Dendritic cell treated with granulocyte-macrophage colony-stimulating factor and Interleukin-4, amounts not matched to agents 40 ng/mL and 50 ng/mL, for 4 days (primary cell): ENCODE measurements around the gene AGBL4.

Source experiments
- H3K27ac Mint-ChIP-seq: one replicate; pipeline ENCODE4 v1.8.0; 2022; ENCODE audit warnings: mild to moderate bottlenecking, mixed read lengths
- H3K27me3 Mint-ChIP-seq: one replicate; pipeline ENCODE4 v1.8.0; 2022; ENCODE audit warnings: mild to moderate bottlenecking, mixed read lengths
- H3K36me3 Mint-ChIP-seq: one replicate; pipeline ENCODE4 v1.8.0; 2022; ENCODE audit warnings: low read depth, mixed read lengths
- H3K4me1 Mint-ChIP-seq: one replicate; pipeline ENCODE4 v1.8.0; 2022; ENCODE audit warnings: low read depth, mixed read lengths
- H3K4me3 Mint-ChIP-seq: one replicate; pipeline ENCODE4 v1.8.0; 2022; ENCODE audit warnings: mild to moderate bottlenecking, moderate library complexity, mixed read lengths
- H3K9me3 Mint-ChIP-seq: one replicate; pipeline ENCODE4 v1.8.0; 2022; ENCODE audit warnings: mixed read lengths
- intact Hi-C: fragments of 100-400 bp; cut with micrococcal nuclease; formaldehyde crosslinking; loops from one replicate; pipeline ENCODE4 v1.15.0; 2022

The AGBL4 gene

DNA sequence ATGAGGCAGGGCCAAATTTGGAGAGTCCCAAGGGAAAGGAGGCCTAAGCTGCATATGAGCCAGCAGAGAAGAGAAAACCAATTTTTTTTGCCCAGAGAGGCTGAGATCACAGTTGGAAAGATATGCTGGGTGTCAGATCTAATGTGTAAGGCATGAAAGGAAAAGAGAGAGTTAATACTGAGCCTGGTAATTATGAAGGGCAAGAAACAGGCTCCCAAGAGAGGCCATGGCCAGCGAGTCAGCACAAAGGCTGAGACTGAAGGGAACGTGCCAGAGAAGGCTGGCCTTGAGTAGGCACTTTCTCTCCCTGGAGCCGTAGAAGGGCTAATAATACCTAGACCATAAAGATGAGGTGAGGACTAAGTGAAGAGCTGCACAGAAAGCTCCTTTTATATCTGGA lies 1215.3 kb downstream of the AGBL4 start:
- peaks cover 2% of the 10 kb centered on the region for H3K27me3 Mint-ChIP-seq
- H3K27ac Mint-ChIP-seq: no peak overlapping the region
- H3K4me3 Mint-ChIP-seq: no peak overlapping the region
- no peaks in the 10 kb centered on the region for H3K9me3 Mint-ChIP-seq
- intact Hi-C loops: no loop called here
- H3K4me1 Mint-ChIP-seq: no peaks in the 10 kb centered on the region
- no peaks in the 10 kb centered on the region for H3K36me3 Mint-ChIP-seq

DNA sequence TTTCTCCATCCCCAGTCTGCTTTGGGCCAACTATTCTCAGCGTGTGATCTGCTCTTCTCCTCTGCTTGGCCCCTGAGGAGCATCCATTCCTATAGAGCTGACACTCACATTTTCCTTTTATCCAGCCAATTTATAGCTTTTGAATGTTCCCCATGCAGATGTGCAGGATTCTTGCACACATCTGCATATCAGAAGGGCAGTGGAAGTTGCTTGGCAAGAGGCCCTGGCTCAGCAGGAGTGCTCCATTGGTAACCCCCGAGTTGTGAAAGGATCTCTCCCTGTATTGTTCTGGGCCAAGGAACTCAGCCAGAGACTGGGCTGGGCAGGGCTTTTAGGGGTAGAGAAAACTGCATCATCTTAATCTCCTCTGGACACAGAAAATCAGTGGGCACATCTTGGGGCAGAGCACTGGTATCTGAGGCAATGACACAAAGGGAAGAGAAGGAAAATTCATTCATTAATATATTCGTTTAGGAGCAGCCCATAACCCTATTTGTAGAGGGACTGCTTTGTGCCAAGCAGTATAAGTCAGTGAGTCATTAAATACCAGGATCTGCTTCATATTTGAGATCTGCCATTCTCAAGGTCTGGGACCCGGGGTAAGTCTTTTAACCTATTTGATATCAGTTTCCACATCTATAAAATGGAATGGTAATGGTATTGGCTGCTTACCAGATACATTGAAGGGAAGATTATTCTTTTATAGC lies 1216.0 kb downstream of the AGBL4 start:
- Mint-ChIP-seq H3K4me3 (no peak overlapping the region), H3K9me3 (no peaks in the 10 kb centered on the region), H3K27ac (no peak overlapping the region), H3K36me3 (no peaks in the 10 kb centered on the region), H3K27me3 (peaks cover 2% of the 10 kb centered on the region), H3K4me1 (no peaks in the 10 kb centered on the region)
- intact Hi-C loops: no loop called here

DNA sequence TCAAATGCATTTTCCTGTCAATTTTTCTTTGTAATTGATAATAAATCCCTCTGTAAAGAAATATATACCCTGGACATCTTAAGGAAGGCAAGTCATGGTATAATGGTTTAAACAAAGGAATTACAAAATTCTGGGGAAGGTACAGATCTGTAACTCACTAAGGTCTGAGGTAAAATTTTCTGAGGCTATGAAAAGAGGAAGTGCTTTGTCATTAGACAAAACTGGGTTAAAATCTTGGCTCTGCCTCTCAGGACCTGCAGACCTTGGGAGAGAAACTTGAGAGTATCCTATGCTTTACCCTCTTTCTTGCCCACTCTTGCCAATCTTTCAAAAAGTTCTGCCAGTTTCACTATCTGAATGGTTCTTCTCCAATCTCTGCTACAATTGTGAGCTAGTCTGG lies 1220.3 kb downstream of the AGBL4 start:
- Mint-ChIP-seq H3K27me3 (peaks cover 2% of the 10 kb centered on the region), H3K27ac (no peak overlapping the region), H3K36me3 (no peaks in the 10 kb centered on the region), H3K4me3 (no peak overlapping the region), H3K9me3 (no peaks in the 10 kb centered on the region), H3K4me1 (no peaks in the 10 kb centered on the region)
- intact Hi-C loops: no loop called here

DNA sequence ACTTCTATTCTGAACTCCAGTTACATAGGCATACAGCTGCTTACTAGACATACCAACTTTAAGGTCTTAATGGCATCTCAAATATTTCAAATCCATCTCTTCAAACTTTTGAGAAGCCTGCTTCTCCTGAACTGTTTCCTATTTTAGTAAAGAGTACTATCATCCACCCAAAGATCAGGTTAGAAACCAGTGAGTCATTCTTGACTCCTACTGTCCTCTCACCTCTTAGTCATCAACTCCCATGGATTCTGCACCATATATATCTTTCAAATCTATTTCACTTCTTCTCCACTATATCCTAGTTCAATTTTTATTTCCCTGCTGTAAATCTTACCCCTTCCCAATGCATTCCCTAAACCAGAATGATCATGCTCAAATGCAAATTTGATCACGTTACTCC lies 1228.9 kb downstream of the AGBL4 start:
- H3K27ac Mint-ChIP-seq: no peak overlapping the region
- no peaks in the 10 kb centered on the region for H3K9me3 Mint-ChIP-seq
- no peak overlapping the region for H3K4me3 Mint-ChIP-seq
- no peaks in the 10 kb centered on the region for H3K36me3 Mint-ChIP-seq
- peaks cover 41% of the 10 kb centered on the region for H3K4me1 Mint-ChIP-seq
- intact Hi-C loops: no loop called here
- no peaks in the 10 kb centered on the region for H3K27me3 Mint-ChIP-seq

DNA sequence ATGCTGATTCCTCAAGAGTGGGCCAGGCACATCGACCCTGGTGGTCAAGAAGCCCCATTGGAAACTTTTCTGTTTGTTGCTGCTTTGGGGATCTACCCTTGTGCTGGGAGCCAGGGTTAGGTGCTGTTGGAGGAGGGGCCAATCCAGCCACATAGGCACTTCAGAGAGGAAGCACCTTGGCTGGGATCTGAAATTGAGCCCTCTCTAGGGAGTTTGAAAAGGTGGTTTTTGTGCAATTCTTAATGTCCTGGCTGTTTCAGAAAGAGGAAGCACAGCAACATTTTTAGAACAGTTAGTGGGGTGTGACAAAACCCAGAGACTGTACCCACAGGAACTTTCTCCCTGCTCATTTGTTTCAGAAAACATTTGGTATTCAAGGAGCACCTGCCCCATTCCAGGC lies 1229.9 kb downstream of the AGBL4 start:
- Mint-ChIP-seq H3K27me3 (no peaks in the 10 kb centered on the region), H3K9me3 (no peaks in the 10 kb centered on the region), H3K36me3 (no peaks in the 10 kb centered on the region), H3K4me3 (no peak overlapping the region), H3K4me1 (peaks cover 46% of the 10 kb centered on the region), H3K27ac (no peak overlapping the region)
- intact Hi-C loops: no loop called here

DNA sequence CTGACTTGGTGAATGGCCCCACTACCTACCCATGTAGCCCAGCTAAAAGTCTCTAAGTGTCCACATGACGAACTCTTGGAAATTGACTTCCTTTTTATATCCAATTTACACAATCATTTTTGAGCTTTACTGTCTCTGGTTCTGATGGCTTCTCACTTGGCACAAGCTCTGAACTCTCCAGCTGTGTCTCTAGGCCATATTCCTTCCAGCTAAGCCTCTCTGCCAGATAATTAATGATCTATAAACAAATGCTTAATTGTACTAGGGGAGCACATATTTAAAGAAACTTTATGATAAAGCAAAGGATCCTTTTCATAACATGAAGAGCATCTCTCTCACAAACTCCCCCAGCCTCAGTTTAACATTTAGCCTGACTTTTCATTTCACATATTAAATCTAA lies 1230.8 kb downstream of the AGBL4 start:
- Mint-ChIP-seq H3K4me3 (no peak overlapping the region), H3K27ac (no peak overlapping the region)

DNA sequence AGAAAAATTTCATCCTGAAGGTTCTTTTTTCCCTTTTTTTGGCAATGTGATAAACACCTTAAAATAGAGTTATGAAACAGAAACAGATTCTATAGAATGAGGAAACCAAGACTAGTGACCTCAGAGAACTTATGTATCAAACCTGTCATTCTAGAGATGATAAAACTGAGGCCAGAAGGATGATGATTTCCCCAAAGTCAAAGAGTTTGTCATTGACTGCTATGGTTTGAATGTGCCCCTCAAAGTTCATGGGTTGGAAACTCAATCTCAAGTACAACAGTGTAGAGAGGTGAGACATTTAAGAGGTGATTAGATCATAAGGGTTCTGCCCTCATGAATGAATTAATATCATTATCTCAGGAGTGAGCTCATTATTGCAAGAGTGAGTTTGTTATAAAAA lies 1233.4 kb downstream of the AGBL4 start:
- H3K4me3 Mint-ChIP-seq: no peak overlapping the region
- H3K9me3 Mint-ChIP-seq: no peaks in the 10 kb centered on the region
- H3K27me3 Mint-ChIP-seq: no peaks in the 10 kb centered on the region
- no peak overlapping the region for H3K27ac Mint-ChIP-seq
- H3K4me1 Mint-ChIP-seq: peaks cover 46% of the 10 kb centered on the region
- no peaks in the 10 kb centered on the region for H3K36me3 Mint-ChIP-seq
- intact Hi-C loops: no loop called here

More for the DNA sequence above, 1230.8 kb downstream of the AGBL4 start:
- Mint-ChIP-seq H3K9me3 (no peaks in the 10 kb centered on the region), H3K27me3 (no peaks in the 10 kb centered on the region), H3K36me3 (no peaks in the 10 kb centered on the region), H3K4me1 (peaks cover 46% of the 10 kb centered on the region)
- intact Hi-C loops: no loop called here

DNA sequence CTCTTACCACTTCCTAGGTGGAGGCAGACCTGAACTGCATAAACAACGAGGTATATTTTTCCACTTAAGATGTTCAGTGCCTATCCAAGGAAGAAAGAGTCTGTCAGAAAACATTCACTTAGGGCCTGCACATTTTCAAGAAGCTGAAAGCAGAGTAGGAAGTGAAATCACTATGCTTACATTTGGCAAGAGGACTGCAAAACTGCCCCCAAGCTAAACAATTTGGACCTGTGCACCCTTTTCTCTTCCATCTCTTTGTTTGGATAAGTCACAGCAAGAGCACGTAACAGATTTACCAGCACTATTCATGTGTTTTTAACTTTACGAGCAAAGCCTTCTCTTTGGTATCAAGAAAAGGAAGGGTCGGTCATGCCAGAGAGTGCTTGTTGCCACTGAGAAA lies 1233.9 kb downstream of the AGBL4 start:
- no peaks in the 10 kb centered on the region for H3K36me3 Mint-ChIP-seq
- no peaks in the 10 kb centered on the region for H3K27me3 Mint-ChIP-seq
- peaks cover 43% of the 10 kb centered on the region for H3K4me1 Mint-ChIP-seq
- intact Hi-C loops: no loop called here
- no peak overlapping the region for H3K27ac Mint-ChIP-seq
- no peak overlapping the region for H3K4me3 Mint-ChIP-seq
- no peaks in the 10 kb centered on the region for H3K9me3 Mint-ChIP-seq

DNA sequence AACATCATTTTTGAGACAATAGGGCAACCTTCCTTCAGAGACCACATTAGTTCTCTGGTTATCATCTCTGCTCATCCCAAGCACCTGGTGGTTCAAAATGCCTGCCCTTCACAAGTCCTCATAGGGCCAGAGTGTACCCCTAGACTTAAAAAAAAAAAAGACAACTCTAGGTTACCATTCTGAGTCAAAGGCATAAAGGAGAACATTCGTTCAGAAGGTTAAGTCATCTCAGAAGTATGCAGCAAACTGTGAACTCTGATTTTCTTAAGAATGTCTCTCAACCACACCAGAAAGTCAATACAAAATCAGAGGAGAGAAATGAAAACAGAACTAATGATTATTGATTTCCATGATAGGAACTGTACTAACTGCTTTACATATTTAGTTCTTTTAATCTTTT lies 1237.9 kb downstream of the AGBL4 start:
- Mint-ChIP-seq H3K27me3 (no peaks in the 10 kb centered on the region), H3K4me3 (no peak overlapping the region), H3K4me1 (peaks cover 13% of the 10 kb centered on the region), H3K9me3 (no peaks in the 10 kb centered on the region), H3K27ac (no peak overlapping the region), H3K36me3 (no peaks in the 10 kb centered on the region)
- intact Hi-C loops: no loop called here

DNA sequence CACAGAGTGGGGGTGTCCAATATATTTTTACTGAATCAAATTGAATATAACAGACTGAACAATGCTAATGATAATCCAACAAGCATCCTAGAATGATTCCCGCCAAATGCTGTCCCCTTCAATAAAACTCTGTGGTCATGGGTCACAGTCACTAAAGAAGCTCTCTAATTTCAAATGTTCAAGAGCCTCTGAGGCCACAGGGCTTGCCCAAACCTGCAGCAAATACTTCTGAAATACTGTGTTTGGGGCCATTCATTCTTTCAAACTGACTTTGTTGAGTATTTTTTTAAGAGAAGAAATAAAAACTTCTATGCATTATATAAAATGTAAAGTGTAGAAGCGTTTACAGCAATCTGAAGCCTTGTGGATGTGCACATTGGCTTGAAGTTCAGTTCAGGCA lies 1239.5 kb downstream of the AGBL4 start:
- peaks cover under 1% of the 10 kb centered on the region for H3K4me1 Mint-ChIP-seq
- intact Hi-C loops: no loop called here
- H3K4me3 Mint-ChIP-seq: no peak overlapping the region
- no peaks in the 10 kb centered on the region for H3K9me3 Mint-ChIP-seq
- no peaks in the 10 kb centered on the region for H3K27me3 Mint-ChIP-seq
- H3K36me3 Mint-ChIP-seq: no peaks in the 10 kb centered on the region
- H3K27ac Mint-ChIP-seq: no peak overlapping the region

DNA sequence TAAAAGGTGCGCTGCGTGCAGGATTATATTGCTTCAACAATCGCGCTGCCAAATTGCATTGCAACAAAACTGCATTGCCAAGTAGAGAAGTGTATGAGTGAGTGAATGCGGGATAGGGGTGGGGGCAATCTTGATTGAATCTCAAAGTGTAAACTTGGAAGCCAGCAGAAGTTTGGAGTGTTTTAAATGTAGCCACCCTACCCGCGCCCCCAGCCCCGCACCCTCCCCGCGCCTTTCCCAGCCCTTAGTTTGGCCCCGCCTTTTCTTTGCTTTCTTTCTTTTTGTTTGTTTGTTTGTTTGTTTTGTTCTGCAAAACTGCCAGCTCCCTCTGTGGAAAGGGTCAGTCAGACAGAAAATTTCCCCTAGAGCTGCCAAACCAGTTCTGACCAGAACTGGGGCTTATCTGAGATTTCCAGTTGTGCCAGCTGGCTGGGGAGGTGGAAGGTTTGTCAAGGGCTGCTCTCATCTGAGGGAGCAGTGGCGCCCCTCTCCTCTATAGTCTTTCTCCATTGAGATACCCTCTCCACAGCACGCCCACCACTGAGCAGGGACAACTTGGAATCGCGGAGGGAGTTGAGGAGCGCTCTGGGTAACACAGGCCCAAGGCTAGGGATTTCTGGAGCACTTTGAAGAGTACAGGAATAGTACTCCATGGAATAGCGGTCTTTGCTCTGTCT lies 1246.4 kb downstream of the AGBL4 start:
- no peak overlapping the region for H3K27ac Mint-ChIP-seq
- intact Hi-C loops: no loop called here
- peaks cover 23% of the 10 kb centered on the region for H3K4me1 Mint-ChIP-seq
- peaks cover 23% of the 10 kb centered on the region for H3K27me3 Mint-ChIP-seq
- no peaks in the 10 kb centered on the region for H3K36me3 Mint-ChIP-seq
- peak overlapping the region; percentile 65 for H3K4me3 Mint-ChIP-seq
- H3K9me3 Mint-ChIP-seq: no peaks in the 10 kb centered on the region

DNA sequence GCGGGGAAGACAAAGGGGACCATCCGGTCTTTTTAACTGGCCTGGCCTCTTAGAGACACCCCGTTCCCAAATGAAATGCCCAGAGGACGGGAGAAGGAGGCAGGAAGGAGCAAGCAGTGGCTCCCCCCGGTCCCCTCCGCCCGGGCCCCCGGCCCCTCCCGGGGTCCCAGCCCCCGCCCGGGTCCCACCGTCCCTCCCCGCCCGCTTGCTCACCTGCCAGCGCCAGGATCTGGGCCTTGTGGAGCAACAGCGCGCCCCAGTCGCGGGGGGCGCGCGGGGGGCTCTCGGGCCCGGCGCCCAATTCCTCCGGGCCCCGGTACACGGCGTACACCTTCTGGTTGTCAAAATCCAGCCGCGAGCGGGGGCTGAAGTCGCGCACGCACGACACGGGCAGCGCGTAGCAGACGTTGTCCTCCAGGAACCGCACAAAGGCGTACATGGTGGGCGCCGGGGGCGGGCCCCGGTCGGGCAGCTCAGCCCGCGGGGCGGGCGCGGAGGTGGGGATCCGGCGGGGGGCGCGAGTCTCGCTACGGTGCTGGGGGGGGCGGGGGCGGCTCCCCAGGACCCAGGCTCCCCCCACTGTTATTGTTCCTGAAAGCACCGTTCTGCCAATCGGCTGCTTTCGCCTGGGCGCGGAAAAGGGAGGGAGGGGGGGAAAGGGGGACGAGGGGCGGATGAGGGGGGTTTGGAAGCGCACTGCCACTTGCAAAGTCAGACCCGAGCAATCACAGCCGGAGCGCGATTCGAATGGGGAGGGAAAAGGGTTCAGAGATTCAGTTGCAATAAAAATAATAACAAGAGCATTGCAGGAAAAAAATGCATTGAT lies 1247.1 kb downstream of the AGBL4 start, which contains the start of gene BEND5:
Gene BEND5 (minus strand): TSS at position 499 of the 826 bp plus-strand sequence. CDS start 60 bp downstream, at position 439.
- peak within 1 kb of the TSS; percentile 0 for H3K27ac Mint-ChIP-seq

DNA sequence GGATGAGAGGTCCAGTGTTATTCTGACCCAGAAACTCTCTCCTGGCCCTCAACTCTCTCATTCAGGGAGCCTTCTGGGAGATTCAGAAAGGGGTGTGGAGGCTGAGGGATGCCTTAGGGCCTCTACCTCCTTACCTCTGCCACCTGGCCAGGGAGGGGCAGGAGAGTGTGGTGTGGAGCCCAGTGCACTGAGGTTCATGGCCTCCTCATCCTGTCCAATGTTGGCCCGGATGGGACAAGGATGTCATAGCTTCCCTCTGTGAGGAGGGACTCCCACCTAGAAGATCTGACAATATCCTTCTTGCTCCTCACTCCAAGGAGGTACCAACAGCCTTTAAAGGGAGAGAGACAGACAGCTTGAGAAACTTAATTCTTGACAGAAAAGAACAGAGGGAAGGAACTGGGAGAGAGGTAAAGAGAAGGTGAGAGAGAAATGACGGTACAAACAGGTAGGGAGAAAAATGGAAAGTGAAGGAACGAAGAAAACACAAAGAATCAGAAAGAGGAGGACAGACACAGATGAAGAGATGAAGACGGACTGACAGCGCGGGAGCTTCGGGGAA lies 1247.8 kb downstream of the AGBL4 start:
- H3K36me3 Mint-ChIP-seq: no peaks in the 10 kb centered on the region
- intact Hi-C loops: no loop called here
- peak overlapping the region; percentile 68 for H3K4me3 Mint-ChIP-seq
- no peaks in the 10 kb centered on the region for H3K9me3 Mint-ChIP-seq
- H3K27me3 Mint-ChIP-seq: peaks cover 23% of the 10 kb centered on the region
- H3K27ac Mint-ChIP-seq: peak overlapping the region; percentile 0
- H3K4me1 Mint-ChIP-seq: peaks cover 30% of the 10 kb centered on the region

More for the DNA sequence above, 1247.1 kb downstream of the AGBL4 start, which contains the start of gene BEND5:
- Mint-ChIP-seq H3K36me3 (no peaks in the 10 kb centered on the region), H3K9me3 (no peaks in the 10 kb centered on the region), H3K4me3 (peak within 1 kb of the TSS; percentile 68), H3K27me3 (peaks cover 23% of the 10 kb centered on the region), H3K4me1 (peaks cover 30% of the 10 kb centered on the region)
- intact Hi-C loops: no loop called here

DNA sequence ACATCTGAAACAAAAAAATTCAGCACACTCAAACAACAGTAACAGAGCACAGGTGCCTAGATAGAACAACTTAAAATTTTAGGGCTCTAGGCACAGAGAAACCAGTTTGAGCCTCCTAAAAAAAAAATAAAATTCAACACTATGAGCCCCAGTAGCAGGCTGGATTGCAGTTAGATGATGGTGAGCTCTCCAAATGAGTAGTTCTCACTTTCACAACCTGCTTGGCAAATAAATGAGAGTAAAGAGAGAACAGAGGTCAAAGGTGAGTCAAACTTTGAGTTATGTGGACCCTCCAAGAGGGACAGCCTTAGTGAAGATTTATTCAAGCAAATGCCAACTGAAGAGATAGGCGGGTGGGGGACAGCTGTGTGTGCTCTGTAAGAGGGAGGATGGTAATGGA lies 1250.6 kb downstream of the AGBL4 start:
- Mint-ChIP-seq H3K27ac (no peak overlapping the region), H3K36me3 (no peaks in the 10 kb centered on the region), H3K27me3 (peaks cover 23% of the 10 kb centered on the region), H3K4me3 (no peak overlapping the region), H3K9me3 (peaks cover 2% of the 10 kb centered on the region), H3K4me1 (peaks cover 31% of the 10 kb centered on the region)
- intact Hi-C loops: no loop called here
